ENCODE measurements around the gene NAT9.

GRCh38 chr17:74796211-74796610, 20.1 kb upstream of the NAT9 start:
- TF ChIP-seq, protein P1, sequence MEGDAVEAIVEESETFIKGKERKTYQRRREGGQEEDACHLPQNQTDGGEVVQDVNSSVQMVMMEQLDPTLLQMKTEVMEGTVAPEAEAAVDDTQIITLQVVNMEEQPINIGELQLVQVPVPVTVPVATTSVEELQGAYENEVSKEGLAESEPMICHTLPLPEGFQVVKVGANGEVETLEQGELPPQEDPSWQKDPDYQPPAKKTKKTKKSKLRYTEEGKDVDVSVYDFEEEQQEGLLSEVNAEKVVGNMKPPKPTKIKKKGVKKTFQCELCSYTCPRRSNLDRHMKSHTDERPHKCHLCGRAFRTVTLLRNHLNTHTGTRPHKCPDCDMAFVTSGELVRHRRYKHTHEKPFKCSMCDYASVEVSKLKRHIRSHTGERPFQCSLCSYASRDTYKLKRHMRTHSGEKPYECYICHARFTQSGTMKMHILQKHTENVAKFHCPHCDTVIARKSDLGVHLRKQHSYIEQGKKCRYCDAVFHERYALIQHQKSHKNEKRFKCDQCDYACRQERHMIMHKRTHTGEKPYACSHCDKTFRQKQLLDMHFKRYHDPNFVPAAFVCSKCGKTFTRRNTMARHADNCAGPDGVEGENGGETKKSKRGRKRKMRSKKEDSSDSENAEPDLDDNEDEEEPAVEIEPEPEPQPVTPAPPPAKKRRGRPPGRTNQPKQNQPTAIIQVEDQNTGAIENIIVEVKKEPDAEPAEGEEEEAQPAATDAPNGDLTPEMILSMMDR (IDR thresholded peaks at IDR 0.05), result no peak
- TF ChIP-seq POLR2A (IDR thresholded peaks at IDR 0.05), result no peak
